HTERT RPE-1 (cell line): ENCODE measurements around the gene MAP2K2.

Experiments used
- in situ Hi-C: fragments of 300-500 bp; cut with MboI; formaldehyde crosslinking; loops from 4 replicates; pipeline ENCODE4 v1.14.3; 2020; ENCODE audit warnings: low sequenced_read_pairs

MAP2K2 gene

DNA sequence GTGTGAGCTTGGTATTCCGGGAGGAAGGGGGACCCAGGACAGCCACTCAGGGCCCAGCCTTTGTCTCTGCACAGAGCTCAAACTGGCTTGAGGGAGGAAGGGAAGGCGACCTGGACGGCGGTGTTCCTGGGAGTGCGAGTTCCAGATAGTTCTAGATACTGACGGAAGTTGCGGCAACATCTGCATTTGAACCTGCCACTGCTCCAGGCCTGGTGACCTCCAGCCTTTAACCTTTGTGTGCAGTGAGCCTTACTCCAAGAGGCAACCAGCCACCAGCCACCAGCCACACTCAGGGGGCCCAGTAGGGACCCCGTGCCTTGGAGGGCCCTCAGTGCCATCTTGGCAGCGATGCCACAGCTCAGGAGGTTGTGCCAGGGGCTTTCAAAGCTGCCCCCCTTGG is 41.8 kb downstream of the MAP2K2 start:
- in situ Hi-C loops = no loop called here

DNA sequence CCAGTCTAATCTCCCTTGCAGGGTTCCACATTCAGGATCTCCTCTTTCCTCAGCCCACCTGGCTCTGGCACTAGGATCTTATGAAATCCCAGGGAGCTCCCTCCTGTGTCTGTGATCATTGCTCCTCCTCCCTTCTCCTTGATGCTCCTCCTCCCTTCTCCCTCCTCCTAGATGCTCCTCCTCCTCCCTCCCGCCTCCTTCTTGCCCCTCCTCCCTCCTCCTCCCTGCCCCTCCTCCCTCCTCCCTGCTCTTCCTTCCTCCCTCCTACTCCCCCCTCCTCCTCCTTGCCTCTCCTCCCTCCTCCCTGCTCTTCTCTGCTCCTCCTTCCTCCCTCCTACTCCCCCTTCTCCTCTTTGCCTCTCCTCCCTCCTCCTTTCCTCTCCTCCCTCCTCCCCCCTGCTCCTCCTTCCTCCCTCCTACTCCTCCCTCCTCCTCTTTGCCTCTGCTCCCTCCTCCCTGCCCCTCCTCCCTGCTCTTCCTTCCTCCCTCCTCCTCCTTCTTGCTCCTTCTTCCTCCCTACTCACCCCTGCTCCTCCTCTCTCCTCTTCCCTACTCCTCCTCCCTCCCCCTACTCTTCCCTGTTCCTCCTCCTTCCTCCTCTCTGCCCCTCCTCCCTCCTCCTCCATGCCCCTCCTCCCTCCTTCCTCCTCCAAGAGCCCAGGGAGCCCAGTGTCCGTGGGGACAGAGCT is 42.3 kb downstream of the MAP2K2 start:
- in situ Hi-C loops = no loop called here

DNA sequence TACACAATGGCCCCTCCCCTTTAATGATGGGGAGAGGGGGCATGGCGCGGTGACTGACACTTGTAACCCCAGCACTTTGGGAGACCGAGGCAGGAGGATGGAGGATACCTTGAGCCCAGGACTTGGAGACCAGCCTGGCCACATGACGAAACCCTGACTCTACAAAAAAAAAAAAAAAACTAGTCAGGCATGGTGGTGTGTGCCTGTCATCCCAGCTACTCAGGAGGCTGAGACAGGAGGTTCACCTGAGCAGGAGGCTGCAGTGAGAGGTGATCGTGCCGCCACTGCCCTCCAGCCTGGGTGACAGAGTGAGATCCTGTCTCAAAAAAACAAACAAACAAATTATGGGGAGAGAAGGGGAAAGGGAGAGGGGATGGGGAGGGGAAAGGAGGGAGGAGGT is 43.4 kb downstream of the MAP2K2 start:
- in situ Hi-C loops = no loop called here

DNA sequence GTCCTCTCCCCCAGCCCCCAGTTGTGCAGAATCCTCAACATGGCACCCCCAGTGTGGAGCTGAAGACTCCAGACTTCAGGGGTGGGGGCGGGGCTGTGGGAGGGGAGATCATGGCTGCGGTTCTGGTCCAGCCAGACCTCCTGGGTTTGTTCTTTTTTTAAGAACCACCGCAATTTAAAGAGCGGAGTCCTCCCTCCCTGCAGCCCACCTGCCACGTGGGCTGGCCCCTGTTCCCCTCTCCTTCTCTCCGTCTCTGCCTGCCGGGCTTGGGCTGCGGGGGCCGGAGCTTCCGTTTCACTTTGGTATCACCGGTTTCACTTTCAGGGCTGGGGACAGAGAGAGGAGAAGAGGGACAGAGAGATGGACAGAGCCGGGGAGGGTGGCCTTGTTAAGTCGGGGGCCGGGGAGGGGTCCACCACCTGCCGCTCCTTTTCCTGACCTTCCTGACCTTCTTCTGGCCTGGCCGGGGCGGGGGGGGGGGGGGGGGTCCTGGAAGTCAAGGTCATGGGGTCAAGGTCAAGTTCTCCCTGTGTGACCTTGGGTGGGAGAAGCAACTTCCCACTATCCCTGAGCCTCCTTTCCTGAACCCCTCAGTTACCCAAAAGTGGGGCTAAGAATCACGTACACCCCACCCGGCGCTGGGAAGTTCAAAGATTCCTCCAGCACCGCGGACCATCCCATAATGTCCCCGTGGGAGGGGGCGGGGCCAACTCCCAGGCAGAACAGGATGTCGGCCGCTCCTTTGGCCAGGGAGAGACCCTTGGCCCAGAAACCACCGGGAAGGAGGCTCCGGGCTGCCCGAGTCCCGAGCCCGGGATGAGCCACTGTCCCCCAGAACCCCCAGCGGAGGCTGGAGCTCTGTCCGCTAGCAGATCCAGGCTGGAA is 45.9 kb downstream of the MAP2K2 start:
- in situ Hi-C loops = no loop called here

DNA sequence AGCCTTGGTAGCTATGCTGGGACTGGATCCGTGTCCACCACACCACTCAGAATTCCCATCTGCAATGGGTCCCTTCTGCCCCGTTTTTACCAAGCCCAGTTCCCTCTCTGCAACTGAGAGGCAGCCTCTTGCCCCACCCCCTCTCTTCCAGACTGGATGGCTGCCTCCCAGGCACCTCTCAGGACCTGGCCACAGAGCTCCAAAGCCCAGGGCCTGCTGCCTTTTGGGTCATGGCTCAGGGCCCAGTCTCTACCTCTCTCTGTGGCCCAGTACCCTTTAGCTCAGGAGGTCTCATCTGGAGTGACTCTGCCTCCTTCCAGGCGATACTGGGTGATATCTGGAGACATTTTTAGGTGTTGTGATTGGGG is 46.9 kb downstream of the MAP2K2 start:
- in situ Hi-C loops = no loop called here

DNA sequence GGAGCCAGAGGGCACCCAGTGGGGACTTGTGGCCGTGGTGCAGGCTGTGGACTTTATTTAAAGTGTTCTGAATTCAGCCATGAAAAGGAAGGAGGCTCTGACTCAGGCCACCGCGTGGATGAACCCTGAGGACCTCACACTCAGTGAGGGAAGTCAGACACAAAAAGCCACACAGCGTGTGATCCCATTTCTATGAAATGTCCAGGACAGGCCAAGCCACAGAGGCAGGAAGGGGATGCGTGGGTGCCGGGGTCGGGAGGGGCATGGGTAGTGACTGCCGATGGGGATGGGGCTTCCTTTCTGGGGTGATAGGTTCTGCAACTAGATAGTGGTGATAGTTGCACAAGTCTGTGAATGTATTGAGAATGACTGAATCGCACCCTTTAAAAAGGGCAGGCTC is 48.5 kb downstream of the MAP2K2 start:
- in situ Hi-C loops = no loop called here

DNA sequence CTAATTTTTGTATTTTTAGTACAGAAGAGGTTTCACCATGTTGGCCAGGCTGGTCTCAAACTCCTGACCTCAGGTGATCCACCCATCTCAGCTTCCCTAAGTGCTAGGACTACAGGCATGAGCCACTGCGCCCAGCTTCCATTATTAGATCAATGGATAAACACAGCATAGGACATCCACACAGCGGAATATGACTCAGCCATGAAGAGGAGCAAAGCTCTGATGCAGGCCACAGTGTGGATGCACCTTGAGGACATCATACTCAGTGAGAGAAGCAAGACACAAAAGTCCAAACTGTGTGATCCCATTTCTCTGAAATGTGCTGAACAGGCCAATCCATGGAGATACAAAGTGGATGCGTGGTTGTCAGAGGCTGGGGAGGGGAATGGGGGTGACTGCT is 52.3 kb downstream of the MAP2K2 start:
- in situ Hi-C loops = no loop called here

DNA sequence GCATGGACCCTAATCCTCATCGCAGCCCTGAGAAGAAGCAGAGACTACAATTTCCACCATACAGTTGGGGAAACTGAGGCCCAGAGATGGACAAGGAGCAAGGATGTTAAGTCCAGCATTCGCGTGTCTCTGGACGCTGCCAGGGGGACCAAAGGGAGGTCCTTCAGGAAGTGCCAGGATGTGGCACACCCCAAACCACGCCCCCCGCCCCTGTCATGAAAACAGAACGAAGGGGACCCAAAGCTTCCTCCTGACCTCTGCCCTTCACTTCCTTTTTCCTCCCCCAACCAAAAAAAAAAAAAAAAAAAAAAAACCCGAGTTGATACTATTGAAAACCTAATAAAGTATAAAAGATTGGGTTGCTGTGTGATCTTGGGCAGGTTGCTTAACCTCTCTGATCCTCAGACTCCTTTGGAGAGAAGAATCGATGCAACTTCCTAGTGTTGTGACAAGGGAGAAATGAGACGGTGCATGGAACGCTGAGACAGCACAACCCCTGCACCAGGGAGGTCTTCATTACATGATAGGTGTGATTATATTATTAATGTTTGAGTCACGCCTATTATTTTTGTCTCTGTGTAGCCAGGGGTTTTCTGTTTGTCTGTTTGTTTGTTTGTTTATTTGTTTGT is 54.5 kb downstream of the MAP2K2 start:
- in situ Hi-C loops = no loop called here

DNA sequence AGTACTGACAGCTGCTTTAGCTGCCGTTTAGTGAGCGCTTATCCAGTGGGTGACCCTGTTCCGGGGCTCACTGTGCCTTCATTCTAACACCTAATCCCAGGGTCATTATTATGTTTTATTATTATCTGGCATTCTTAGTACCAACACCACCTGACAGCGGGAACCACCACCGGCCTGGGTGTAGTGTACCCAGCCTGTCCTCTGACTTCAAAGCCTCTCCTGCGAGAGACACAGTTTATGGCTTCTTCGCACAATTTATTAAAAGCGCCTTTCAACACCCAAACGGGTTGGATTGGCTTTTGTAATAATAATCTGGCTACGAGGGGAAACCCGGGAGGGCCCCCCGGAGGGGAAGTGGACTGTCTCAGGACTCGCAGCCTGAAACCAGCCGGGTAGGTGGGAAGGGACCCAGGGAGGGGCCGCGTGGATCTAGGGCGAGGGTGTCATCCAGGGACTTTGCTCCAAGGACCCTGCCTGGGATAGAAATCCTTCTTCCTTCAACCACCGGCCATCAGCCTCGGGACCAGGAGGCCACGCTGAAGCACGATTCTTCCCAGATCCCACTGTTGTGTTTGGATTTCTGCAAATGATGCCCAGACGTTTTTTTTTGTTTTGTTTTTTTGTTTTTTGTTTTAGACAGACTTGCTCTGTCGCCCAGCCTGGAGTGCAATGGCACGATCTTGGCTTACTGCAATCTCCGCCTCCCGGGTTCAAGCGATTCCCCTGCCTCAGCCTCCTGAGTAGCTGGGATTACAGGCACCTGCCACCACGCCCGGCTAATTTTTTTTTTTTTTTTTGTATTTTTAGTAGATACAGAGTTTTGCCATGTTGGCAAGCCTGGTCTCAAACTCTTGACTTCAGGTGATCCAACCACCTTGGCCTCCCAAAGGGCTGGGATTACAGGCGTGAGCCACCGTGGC is 55.6 kb downstream of the MAP2K2 start:
- in situ Hi-C loops = no loop called here

DNA sequence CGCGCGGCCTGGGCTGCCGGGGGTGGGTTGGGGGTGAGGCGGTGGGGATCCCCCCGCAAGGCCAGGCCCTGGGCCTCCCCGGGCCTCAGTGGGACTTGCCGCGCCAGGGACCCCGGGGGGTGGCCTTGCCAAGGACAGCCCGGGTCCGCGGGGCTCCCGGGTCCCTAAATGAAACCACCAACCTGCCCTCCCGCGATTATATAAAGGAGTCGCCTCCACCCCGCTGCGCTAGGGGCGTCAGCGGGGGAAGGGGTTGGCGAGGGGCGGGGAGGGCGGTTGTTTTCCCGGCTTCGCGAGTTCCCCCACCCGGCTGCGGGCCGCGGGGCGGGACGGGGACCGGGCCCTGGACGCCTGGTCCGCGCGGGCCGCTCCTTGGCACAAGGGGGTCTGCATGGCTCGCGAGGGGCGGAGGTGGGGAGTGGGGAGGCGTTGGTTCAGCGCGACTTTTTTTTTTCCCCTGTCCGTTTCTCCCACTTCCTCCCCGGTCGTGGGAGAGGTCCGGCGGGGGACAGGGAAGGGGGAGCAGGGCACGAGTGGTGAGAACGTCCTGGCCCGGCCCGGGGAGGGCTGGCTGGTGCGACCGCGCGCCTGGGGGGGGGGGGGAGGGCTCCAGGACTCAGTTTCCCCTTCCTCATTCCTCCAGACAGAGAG is 56.4 kb downstream of the MAP2K2 start:
- in situ Hi-C loops = no loop called here

DNA sequence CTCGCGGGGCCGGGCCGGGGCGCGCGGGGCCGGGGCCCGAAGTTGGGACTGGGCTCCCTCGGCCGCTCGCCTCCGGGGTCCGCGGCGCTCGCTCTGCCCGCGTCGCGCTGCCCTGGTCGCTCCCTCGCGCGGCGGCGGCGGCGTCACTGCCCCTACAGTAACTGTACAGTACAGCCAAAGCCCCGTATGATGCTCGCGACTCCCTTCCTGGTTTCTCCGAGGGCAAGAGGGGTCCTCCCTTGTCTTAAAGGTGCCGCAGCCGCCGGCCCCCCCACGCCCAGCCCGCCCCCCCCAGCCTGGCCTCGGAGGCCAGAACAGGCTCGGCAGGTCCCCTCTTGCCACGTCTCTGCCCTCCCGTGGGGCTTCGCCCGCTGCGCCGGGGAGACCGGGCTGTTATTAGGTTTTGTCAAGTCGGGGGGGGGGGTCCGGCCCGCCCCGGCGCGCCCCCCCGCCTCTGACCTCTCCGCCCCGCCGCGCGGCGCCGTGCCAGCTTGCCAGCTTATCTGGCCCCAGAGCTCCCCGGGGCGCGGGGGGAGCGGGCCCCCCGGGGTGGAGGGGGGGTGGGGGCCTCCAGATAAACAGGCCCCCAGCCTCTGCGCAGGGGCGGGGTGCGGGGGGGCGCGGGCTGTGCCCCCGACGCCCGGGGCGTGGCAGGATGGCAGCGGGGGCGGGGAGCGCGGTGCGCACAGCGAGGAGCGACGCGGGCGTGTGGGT is 57.1 kb downstream of the MAP2K2 start, which contains the start of gene ZBTB7A:
Gene ZBTB7A, minus strand, starts transcription at position 218 of the 714 bp plus-strand sequence. CDS start 11,667 bp downstream, outside the sequence.
- in situ Hi-C loops = no loop called here

DNA sequence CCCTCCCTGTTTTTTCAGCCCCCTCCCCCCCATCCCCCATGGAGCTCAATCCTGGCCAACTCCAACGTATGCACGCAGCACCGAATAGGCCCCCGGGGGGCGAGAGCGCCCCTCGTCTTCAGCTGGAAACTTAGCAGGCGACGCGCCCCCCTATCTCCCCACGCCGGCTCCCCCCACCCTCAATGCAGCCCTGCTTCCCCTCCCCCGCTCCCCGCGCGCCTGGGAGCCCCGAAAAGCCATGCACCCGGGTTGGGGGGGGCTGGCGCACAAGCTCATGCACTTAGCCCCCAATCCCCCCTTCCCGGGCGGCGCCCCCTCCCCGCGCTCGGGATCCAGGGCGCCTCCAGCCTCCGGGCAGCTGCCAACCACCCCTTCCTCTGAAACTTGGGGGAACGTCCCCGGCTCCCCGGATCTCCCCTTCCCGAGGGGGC is 57.7 kb downstream of the MAP2K2 start:
- in situ Hi-C loops = no loop called here

DNA sequence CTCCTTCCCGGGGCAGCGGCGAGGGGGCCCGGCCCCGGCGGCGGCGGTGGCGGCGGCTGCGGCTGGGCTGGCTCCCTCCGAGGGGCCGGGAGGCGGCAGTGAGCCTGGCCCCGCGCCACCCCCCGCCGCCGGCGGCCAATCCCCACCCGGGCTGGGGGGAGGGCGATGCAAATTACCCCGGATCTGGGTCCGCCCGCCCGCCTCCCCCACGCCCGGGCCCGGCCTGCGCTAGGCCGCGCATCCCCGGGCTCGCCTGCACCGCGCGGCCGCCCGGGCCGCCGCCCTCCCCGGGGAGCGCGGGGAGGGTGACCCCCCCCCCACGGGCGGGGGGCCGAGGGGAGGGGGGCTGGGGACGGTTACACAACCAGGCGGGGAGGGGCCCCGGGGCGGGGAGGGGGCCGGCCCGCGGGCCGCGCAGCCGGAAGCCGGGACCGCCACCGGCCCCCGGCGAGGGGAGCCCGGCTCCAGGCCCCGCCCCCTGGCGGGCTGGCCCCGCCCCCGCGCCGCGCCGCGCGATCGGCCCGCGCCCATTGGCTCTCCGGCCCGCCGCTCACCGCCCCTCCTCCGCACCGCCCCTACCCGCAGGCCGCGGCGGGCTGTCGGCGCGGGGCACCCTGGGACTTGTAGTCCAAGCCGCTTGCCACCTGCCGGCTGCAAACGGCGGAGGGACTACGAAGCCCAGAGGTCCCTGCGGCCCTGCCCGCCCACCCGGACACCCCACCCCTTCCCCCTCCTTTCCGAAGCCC is 58.3 kb downstream of the MAP2K2 start:
- in situ Hi-C loops = no loop called here

DNA sequence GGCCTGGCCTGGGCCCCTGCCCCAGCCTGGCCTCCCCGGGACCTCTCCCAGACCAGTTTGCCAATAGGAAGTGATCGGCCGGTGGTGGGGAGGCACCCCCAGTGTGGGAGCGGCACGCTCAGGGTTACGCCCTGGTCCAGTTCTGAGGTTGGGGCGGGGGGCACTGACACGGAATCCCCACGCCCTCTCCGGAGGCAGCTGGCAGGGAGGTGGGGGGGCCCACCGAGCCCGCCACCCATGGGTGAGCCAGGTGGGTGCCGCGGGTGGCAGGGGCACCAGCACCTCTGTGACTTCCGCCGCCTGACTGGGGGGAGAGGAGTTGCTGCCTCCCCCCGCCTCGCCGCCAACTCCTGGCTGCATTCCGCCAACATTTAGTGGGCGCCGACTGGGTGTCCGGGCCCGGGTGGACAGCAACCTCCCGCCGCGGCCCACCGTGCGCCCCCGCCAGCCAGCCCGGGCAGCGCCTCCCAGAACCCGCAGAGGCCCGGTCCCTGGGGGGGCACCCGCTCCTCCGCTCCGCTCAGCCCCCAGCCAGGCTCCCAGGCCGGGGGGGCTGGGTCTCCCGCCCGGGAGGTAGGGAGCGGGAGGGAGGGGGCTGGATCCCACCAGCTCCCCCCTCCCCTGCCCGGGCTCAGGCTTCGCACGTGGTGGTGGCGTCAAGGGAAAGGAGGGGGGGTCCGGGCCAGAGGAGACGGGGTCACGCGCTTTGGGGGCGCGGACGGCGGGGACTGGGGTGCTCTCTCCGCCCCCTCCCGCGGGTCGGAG is 59.2 kb downstream of the MAP2K2 start:
- in situ Hi-C loops = no loop called here

DNA sequence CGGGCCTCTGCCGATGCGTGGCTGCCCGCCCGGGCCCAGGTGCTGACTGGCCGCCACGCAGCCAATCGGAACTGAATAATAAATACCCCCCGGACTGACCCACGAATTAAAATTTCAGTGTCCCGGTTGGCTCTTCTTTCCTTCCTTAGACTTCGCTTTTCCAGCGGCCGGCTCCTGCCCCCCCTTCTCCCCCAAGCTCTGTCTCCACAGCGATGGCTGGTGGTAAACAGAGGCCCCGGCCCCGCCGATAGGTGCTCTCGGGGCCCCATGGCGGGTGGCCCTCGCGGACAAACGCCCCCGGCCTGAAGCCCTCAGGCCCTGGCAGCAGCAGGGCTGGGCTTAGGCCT is 59.8 kb downstream of the MAP2K2 start:
- in situ Hi-C loops = no loop called here

DNA sequence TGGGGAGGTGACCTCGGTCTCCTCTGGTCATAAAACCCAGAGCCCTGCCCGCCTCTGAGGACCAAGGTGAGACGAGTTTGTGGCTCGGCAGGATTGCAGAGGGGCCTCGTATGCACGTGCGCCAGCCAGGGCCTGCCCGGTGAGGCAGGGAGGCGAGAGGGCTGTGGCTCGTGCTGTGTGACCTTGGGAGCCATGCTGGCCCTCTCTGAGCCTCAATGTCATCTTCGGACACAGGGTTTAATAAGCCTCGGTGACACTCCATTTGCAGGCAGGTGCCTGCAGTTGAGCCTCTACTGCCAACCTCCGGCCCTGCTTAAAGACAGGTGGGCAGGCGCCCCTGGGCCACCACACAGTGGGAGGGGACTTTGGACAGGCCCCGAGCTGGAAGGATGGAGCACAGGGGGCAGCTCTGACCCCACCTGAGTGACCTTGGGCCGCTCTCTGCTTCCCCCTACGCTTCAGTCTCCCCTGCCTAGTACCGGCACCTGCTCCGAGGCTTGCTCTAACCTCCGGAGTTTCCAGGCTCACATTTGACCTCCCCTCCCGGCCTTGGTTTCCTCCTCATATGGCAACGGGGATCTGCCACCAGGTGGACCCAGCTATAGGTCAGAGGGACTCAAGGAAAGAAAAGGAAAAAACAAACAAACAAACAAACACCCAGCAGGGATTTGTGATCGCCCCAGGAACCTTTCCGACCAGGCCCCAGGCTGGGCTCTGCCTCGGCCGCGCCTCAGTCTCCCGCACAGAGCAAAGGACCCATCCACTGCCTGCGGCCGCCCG is 60.4 kb downstream of the MAP2K2 start:
- in situ Hi-C loops = no loop called here
